Measurements from ENCODE around the gene DBT. TPM values are rescaled to one million over a fixed set of nuclear protein-coding genes. Genes with fewer than 3 reads are reported as not detected.

Gene DBT
- total and polyA plus RNA-seq, 4 donors: 3.4 to 19.1 (median 9.2) TPM

GRCh38 chr1:100147875-100148274 lies 101.8 kb downstream of the DBT start:
- no peak overlapping the region for H3K4me3 ChIP-seq
- DNase-seq (no peak), ATAC-seq (ENCODE audit: insufficient read depth, low FRiP score) (no peak)
- 94% methylated on average over 4 of the region's 4 CpGs for WGBS, 2 donors
- no peak for TF ChIP-seq CTCF (IDR thresholded peaks at IDR 0.05; ENCODE audit: control extremely low read depth, extremely low read depth)
- H3K27ac ChIP-seq (ENCODE audit: low read depth in 1 of 2, low read length in 1 of 2): no peak overlapping the region
- peaks cover 10 to 39% (median 20%) of the 10 kb centered on the region in 4 donors for H3K36me3 ChIP-seq (ENCODE audit: control insufficient read depth in 4 of 4, insufficient read depth in 4 of 4, low read length in 4 of 4)
- no peak overlapping the region for H3K9ac ChIP-seq (ENCODE audit: insufficient read depth in 1 of 2, low read length in 2 of 2)
- H3K9me3 ChIP-seq (ENCODE audit: control insufficient read depth in 4 of 4, insufficient read depth in 3 of 4, low read length in 3 of 4): no peaks in the 10 kb centered on the region
- no peaks in the 10 kb centered on the region for H3K4me1 ChIP-seq (ENCODE audit: control insufficient read depth in 5 of 5, insufficient read depth in 5 of 5, low read length in 5 of 5)
- H3K27me3 ChIP-seq (ENCODE audit: control insufficient read depth in 3 of 3, insufficient read depth in 3 of 3, low read length in 2 of 3): no peaks in the 10 kb centered on the region

DNA sequence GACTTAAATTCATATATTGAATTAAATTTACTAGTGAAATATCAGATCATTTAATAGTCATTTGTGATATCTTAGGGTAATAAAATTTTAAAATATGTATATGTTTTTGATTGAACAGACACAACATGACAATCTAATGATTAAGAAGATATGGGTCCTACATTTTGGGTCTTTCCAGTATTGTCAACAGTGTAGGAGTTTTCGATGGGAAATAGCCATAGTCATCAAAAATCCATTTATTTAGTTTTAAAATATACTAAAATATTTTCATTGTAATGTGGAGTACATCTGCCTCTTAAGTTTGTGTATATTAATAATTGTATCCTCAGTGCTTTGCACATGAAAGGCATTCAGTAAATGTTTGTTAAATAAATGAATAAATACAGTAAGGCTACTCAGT lies 102.7 kb downstream of the DBT start:
- TF ChIP-seq CTCF (IDR thresholded peaks at IDR 0.05; ENCODE audit: control extremely low read depth, extremely low read depth): no peak
- no peaks in the 10 kb centered on the region for H3K9me3 ChIP-seq (ENCODE audit: control insufficient read depth in 4 of 4, insufficient read depth in 3 of 4, low read length in 3 of 4)
- H3K27ac ChIP-seq (ENCODE audit: low read depth in 1 of 2, low read length in 1 of 2): no peak overlapping the region
- H3K4me3 ChIP-seq: no peak overlapping the region
- DNase-seq (no peak), ATAC-seq (ENCODE audit: insufficient read depth, low FRiP score) (no peak)
- no peaks in the 10 kb centered on the region for H3K27me3 ChIP-seq (ENCODE audit: control insufficient read depth in 3 of 3, insufficient read depth in 3 of 3, low read length in 2 of 3)
- H3K36me3 ChIP-seq (ENCODE audit: control insufficient read depth in 4 of 4, insufficient read depth in 4 of 4, low read length in 4 of 4): peaks cover 10 to 45% (median 24%) of the 10 kb centered on the region in 4 donors
- no peak overlapping the region for H3K9ac ChIP-seq (ENCODE audit: insufficient read depth in 1 of 2, low read length in 2 of 2)
- H3K4me1 ChIP-seq (ENCODE audit: control insufficient read depth in 5 of 5, insufficient read depth in 5 of 5, low read length in 5 of 5): peaks cover 0 to 2% (median 0%) of the 10 kb centered on the region in 5 donors
- 100% methylated on average over 1 of the region's 1 CpG for WGBS, 2 donors

DNA sequence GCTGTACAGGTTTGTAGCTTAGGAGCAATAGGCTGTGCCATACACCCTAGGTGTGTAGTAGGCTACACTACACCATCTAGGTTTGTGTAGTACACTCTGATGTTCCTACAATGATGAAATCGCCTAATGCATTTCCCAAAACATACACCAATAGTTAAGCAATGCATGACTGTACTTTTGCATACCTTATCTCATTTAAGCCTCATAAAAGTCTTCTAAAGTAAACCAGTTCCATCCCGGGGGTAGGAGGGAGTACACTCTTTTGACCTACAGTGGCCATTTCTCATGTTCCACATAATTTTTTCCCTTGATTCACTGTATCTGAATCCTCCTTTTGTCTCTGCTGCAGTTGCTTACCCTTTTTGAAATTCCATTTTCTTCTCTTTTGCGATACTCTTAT lies 104.5 kb downstream of the DBT start:
- Histone ChIP-seq H3K27ac (ENCODE audit: low read depth in 1 of 2, low read length in 1 of 2) (no peak overlapping the region), H3K9ac (ENCODE audit: insufficient read depth in 1 of 2, low read length in 2 of 2) (no peak overlapping the region), H3K27me3 (ENCODE audit: control insufficient read depth in 3 of 3, insufficient read depth in 3 of 3, low read length in 2 of 3) (no peaks in the 10 kb centered on the region), H3K9me3 (ENCODE audit: control insufficient read depth in 4 of 4, insufficient read depth in 3 of 4, low read length in 3 of 4) (no peaks in the 10 kb centered on the region), H3K36me3 (ENCODE audit: control insufficient read depth in 4 of 4, insufficient read depth in 4 of 4, low read length in 4 of 4) (peaks cover 15 to 58% (median 33%) of the 10 kb centered on the region in 4 donors), H3K4me1 (ENCODE audit: control insufficient read depth in 5 of 5, insufficient read depth in 5 of 5, low read length in 5 of 5) (peaks cover 0 to 4% (median 0%) of the 10 kb centered on the region in 5 donors), H3K4me3 (no peak overlapping the region)
- TF ChIP-seq CTCF (IDR thresholded peaks at IDR 0.05; ENCODE audit: control extremely low read depth, extremely low read depth): no peak
- DNase-seq (no peak), ATAC-seq (ENCODE audit: insufficient read depth, low FRiP score) (no peak)
- WGBS, 2 donors: 92 to 96% methylated on average over 3 of the region's 3 CpGs

- H3K4me1 ChIP-seq (ENCODE audit: control insufficient read depth in 5 of 5, insufficient read depth in 5 of 5, low read length in 5 of 5): peaks cover 0 to 4% (median 0%) of the 10 kb centered on the region in 5 donors
- 93% methylated on average over 3 of the region's 3 CpGs for WGBS, 2 donors
- peaks cover 14 to 61% (median 41%) of the 10 kb centered on the region in 4 donors for H3K36me3 ChIP-seq (ENCODE audit: control insufficient read depth in 4 of 4, insufficient read depth in 4 of 4, low read length in 4 of 4)
- no peak overlapping the region for H3K9ac ChIP-seq (ENCODE audit: insufficient read depth in 1 of 2, low read length in 2 of 2)
- no peaks in the 10 kb centered on the region for H3K9me3 ChIP-seq (ENCODE audit: control insufficient read depth in 4 of 4, insufficient read depth in 3 of 4, low read length in 3 of 4)
- H3K27me3 ChIP-seq (ENCODE audit: control insufficient read depth in 3 of 3, insufficient read depth in 3 of 3, low read length in 2 of 3): no peaks in the 10 kb centered on the region
- no peak for ATAC-seq (ENCODE audit: insufficient read depth, low FRiP score)
- no peak for DNase-seq
- TF ChIP-seq CTCF (IDR thresholded peaks at IDR 0.05; ENCODE audit: control extremely low read depth, extremely low read depth): no peak
- no peak overlapping the region for H3K27ac ChIP-seq (ENCODE audit: low read depth in 1 of 2, low read length in 1 of 2)
- H3K4me3 ChIP-seq: no peak overlapping the region
Observed at GRCh38 chr1:100142343-100142742, 107.3 kb downstream of the DBT start.

Data from lung (tissue), 12 donors.